ENCODE measurements around the gene LRRC8C.
"Not testable (repeated sequence)": the region's sequence is repeated elsewhere in the genome, so short reads cannot be mapped to it uniquely, and the experiment has no call there.

The LRRC8C gene

GRCh38 chr1:89632657-89633247 is at the start of gene LRRC8C:
LRRC8C (plus strand) TSS chr1:89633120; CDS start chr1:89686474, 53,354 bp downstream.
- no peak for DNase-seq

- no peak for DNase-seq
Measured at GRCh38 chr1:89584211-89584610, 48.7 kb upstream of the LRRC8C start.

GRCh38 chr1:89584781-89585180 is 48.1 kb upstream of the LRRC8C start:
- DNase-seq = no peak

GRCh38 chr1:89587729-89588161 is 45.2 kb upstream of the LRRC8C start:
- DNase-seq = no peak

GRCh38 chr1:89588480-89588879 is 44.4 kb upstream of the LRRC8C start:
- DNase-seq = no peak

GRCh38 chr1:89589515-89589914 is 43.4 kb upstream of the LRRC8C start:
- no peak for DNase-seq

GRCh38 chr1:89590341-89591080 is 42.4 kb upstream of the LRRC8C start:
- DNase-seq = no peak

- DNase-seq = not testable (repeated sequence)
Measured at GRCh38 chr1:89592861-89593302, 40.0 kb upstream of the LRRC8C start.

- DNase-seq = no peak
Measured at GRCh38 chr1:89594096-89594740, 38.7 kb upstream of the LRRC8C start.

GRCh38 chr1:89596698-89597097 is 36.2 kb upstream of the LRRC8C start:
- no peak for DNase-seq

GRCh38 chr1:89598450-89599331 is 34.2 kb upstream of the LRRC8C start:
- no peak for DNase-seq

- DNase-seq = no peak
Measured at GRCh38 chr1:89599332-89599630, 33.6 kb upstream of the LRRC8C start.

GRCh38 chr1:89600451-89601224 is 32.3 kb upstream of the LRRC8C start:
- no peak for DNase-seq

- no peak for DNase-seq
Measured at GRCh38 chr1:89602871-89603404, 30.0 kb upstream of the LRRC8C start.

- no peak for DNase-seq
Measured at GRCh38 chr1:89603651-89604413, 29.1 kb upstream of the LRRC8C start.

GRCh38 chr1:89604414-89604735 is 28.5 kb upstream of the LRRC8C start:
- DNase-seq = no peak

- DNase-seq = no peak
Measured at GRCh38 chr1:89605692-89606091, 27.2 kb upstream of the LRRC8C start.

GRCh38 chr1:89606227-89606980 is 26.5 kb upstream of the LRRC8C start:
- no peak for DNase-seq

GRCh38 chr1:89607156-89607555 is 25.8 kb upstream of the LRRC8C start:
- DNase-seq = no peak

- no peak for DNase-seq
Measured at GRCh38 chr1:89607586-89608318, 25.2 kb upstream of the LRRC8C start.

All from SIG-M5 (cell line).